ENCODE results near the gene CHURC1. TPM values are rescaled to one million over a fixed set of nuclear protein-coding genes. Genes with fewer than 3 reads are reported as not detected.

The CHURC1 gene
- total RNA-seq, 1 experiment from 2014 or later = 52.6 TPM

DNA sequence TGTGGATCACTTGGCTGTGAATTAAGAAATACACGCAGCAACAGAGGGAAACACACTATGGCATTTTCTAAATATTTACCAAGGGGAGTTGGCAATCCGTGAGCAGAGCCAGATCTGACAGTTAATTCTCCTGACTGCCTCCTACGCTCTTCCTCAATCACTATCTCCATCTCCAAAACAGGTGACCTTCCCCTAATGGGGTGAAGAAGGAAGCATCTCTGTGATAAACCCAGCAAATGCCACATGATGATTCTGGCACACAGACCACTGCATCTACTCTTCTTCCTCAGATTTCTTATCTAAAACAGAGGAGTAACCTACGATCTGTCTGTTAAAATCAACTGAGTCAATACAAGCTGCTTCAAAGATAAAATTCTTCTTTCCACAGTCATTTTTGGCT lies 38.9 kb upstream of the CHURC1 start:
- intact Hi-C loops (cut with micrococcal nuclease; ENCODE audit: unreplicated experiment) = no loop called here
- no peak overlapping the region for H3K4me3 ChIP-seq (ENCODE audit: low read depth, low read length)
- H3K9me3 Mint-ChIP-seq (ENCODE audit: unreplicated experiment) = no peaks in the 10 kb centered on the region
- H3K36me3 ChIP-seq (ENCODE audit: control insufficient read depth, insufficient read depth, low read length) = no peaks in the 10 kb centered on the region
- ChIA-PET CTCF (no interaction called here), POLR2A (no interaction called here)
- peaks cover 6% of the 10 kb centered on the region for H3K36me3 Mint-ChIP-seq (ENCODE audit: insufficient read depth, unreplicated experiment)
- H3K4me1 ChIP-seq = no peaks in the 10 kb centered on the region
- 0 out of 2 replicates have a peak, but pooled peaks cover 3% of the 10 kb centered on the region for H3K9me3 ChIP-seq
- H3K27ac Mint-ChIP-seq (ENCODE audit: unreplicated experiment) = no peak overlapping the region
- H3K4me1 Mint-ChIP-seq (ENCODE audit: low read depth, unreplicated experiment) = peaks cover 8% of the 10 kb centered on the region
- no TSS peak for BruUV-seq (replicated peaks)
- no peaks in the 10 kb centered on the region for H3K27me3 ChIP-seq (replicated peaks; ENCODE audit: control insufficient read depth, insufficient read depth, low read length)
- H3K27me3 Mint-ChIP-seq (ENCODE audit: insufficient read depth, unreplicated experiment) = peaks cover 15% of the 10 kb centered on the region
- TF ChIP-seq CTCF (IDR thresholded peaks at IDR 0.05; ENCODE audit: insufficient read depth in 1 of 2, low read depth in 1 of 2, low read length in 1 of 2, severe bottlenecking in 1 of 2, unreplicated experiment in 1 of 2) = no peak
- DNase-seq = no peak
- no peak overlapping the region for H3K4me3 Mint-ChIP-seq (ENCODE audit: unreplicated experiment)

GRCh38 chr14:64877846-64878245 lies 36.4 kb upstream of the CHURC1 start:
- H3K9me3 ChIP-seq = no peaks in the 10 kb centered on the region
- no peak overlapping the region for H3K4me3 ChIP-seq (ENCODE audit: low read depth, low read length)
- Mint-ChIP-seq H3K9me3 (ENCODE audit: unreplicated experiment) (no peaks in the 10 kb centered on the region), H3K4me1 (ENCODE audit: low read depth, unreplicated experiment) (peaks cover 8% of the 10 kb centered on the region), H3K4me3 (ENCODE audit: unreplicated experiment) (no peak overlapping the region), H3K36me3 (ENCODE audit: insufficient read depth, unreplicated experiment) (peaks cover 6% of the 10 kb centered on the region), H3K27me3 (ENCODE audit: insufficient read depth, unreplicated experiment) (peaks cover 23% of the 10 kb centered on the region), H3K27ac (ENCODE audit: unreplicated experiment) (no peak overlapping the region)
- H3K36me3 ChIP-seq (ENCODE audit: control insufficient read depth, insufficient read depth, low read length) = no peaks in the 10 kb centered on the region
- 0 out of 2 replicates have a peak, but pooled peaks cover 1% of the 10 kb centered on the region for H3K27me3 ChIP-seq (replicated peaks; ENCODE audit: control insufficient read depth, insufficient read depth, low read length)
- no peak for TF ChIP-seq CTCF (IDR thresholded peaks at IDR 0.05; ENCODE audit: insufficient read depth in 1 of 2, low read depth in 1 of 2, low read length in 1 of 2, severe bottlenecking in 1 of 2, unreplicated experiment in 1 of 2)
- DNase-seq = no peak
- ChIA-PET CTCF (no interaction called here), POLR2A (no interaction called here)
- intact Hi-C loops (cut with micrococcal nuclease; ENCODE audit: unreplicated experiment) = no loop called here
- H3K4me1 ChIP-seq = no peaks in the 10 kb centered on the region
- BruUV-seq (replicated peaks) = no TSS peak

DNA sequence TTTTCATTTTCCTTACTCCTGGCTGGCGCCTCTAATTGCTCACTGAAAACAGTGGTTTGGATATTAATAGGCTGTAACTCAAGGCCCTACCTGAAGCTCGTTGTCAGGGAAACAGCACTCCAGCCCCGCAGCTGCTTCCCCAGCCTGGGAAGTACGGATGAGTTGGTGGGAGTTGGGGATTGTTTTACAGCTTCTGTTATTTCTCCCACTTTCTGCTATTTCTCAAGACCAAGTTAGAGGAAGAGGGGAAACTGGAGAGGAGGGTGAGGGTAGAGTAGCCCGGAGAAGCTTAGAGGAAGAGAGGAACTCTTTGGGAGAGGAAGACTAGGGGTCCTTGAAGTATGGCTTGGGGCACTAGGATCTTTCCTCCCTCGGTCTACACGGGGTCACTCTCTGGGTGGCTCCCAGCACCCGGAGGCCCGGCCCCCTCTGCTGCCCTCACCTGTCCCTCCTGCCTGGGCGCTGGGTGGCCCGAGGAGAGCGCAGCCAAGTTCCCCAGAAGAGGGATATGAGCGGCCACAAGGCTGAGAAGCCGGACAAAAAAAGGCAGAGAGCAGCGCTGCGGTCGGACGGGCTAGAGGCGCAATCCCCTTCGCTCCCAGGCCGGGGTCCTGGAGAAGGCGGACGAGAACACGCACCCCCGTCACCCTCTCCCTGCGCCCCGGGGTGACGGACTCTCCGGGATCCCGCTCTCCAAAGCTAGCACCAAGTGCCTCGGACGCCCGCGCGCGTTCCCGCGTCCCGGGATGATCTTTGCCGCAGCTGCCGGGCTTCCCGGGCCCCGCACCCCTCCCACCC lies 35.2 kb upstream of the CHURC1 start:
- DNase-seq = peak in 1 of 2 experiments; percentile 28
- CTCF ChIA-PET = interaction anchor here (0.6 to 3.7 kb wide), 10 partner anchors 9 to 1169 kb away, joined by 3 to 27 read pairs (median 4); no protein-coding TSS in a partner anchor
- Mint-ChIP-seq H3K27me3 (ENCODE audit: insufficient read depth, unreplicated experiment) (peaks cover 28% of the 10 kb centered on the region), H3K36me3 (ENCODE audit: insufficient read depth, unreplicated experiment) (peaks cover 6% of the 10 kb centered on the region), H3K4me3 (ENCODE audit: unreplicated experiment) (peak overlapping the region; percentile 82), H3K27ac (ENCODE audit: unreplicated experiment) (no peak overlapping the region), H3K4me1 (ENCODE audit: low read depth, unreplicated experiment) (peaks cover 4% of the 10 kb centered on the region), H3K9me3 (ENCODE audit: unreplicated experiment) (no peaks in the 10 kb centered on the region)
- peak overlapping the region; percentile 61 for H3K4me3 ChIP-seq (ENCODE audit: low read depth, low read length)
- H3K36me3 ChIP-seq (ENCODE audit: control insufficient read depth, insufficient read depth, low read length) = no peaks in the 10 kb centered on the region
- H3K27me3 ChIP-seq (replicated peaks; ENCODE audit: control insufficient read depth, insufficient read depth, low read length) = 0 out of 2 replicates have a peak, but pooled peaks cover 1% of the 10 kb centered on the region
- no peak for TF ChIP-seq CTCF (IDR thresholded peaks at IDR 0.05; ENCODE audit: insufficient read depth in 1 of 2, low read depth in 1 of 2, low read length in 1 of 2, severe bottlenecking in 1 of 2, unreplicated experiment in 1 of 2)
- POLR2A ChIA-PET = no interaction called here
- no peaks in the 10 kb centered on the region for H3K4me1 ChIP-seq
- H3K9me3 ChIP-seq = no peaks in the 10 kb centered on the region
- intact Hi-C loops (cut with micrococcal nuclease; ENCODE audit: unreplicated experiment) = no loop called here
- BruUV-seq (replicated peaks) = no TSS peak
